B cell (primary cell): ENCODE measurements around the gene SELENOV. TPM values are rescaled to one million over a fixed set of nuclear protein-coding genes. Genes with fewer than 3 reads are reported as not detected.

Experiments used
- ATAC-seq: fragments of 200-7000 bp; cut with Tn5 transposase; one replicate; pipeline ENCODE4 v1.10.0; 2021; ENCODE audit warnings: low read depth, mild to moderate bottlenecking, moderate number of reproducible peaks, moderate library complexity
- CTCF ChIA-PET: fragments of 350-600 bp; sonication (Branson Sonifier 250); formaldehyde crosslinking; loops from one replicate; lab custom pipeline; 2021; ENCODE audit warnings: antibody characterized with exemption, inconsistent platforms; lab: Charles Lee
- POLR2A ChIA-PET: fragments of 350-600 bp; sonication (Branson Sonifier 250); formaldehyde crosslinking; loops from one replicate; lab custom pipeline; 2021; ENCODE audit warnings: antibody characterized with exemption; lab: Charles Lee
- DNase-seq: peaks from one replicate; pipeline ENCODE4 v3.0.0; 2013
- H2AFZ ChIP-seq: 2 replicates; pipeline ENCODE4 v1.6.1; 2012; ENCODE audit warnings: mild to moderate bottlenecking, low read depth, low read length; ENCODE audit not compliant: insufficient read depth, poor library complexity, severe bottlenecking
- H3K27ac ChIP-seq, 2 donors: 1 replicate in 1 of 2; 2 replicates in 1 of 2; pipeline ENCODE4 v1.5.1; 2012 to 2013; ENCODE audit warnings: low read length in 2 of 2, mild to moderate bottlenecking in 2 of 2, moderate library complexity in 1 of 2
- H3K27me3 ChIP-seq, 4 experiments: fragments of 200-600 bp in 1 of 4; sonication (generic) in 1 of 4; replicated peaks in 1 of 4; 1 replicate in 2 of 4; 2 replicates in 2 of 4; pipeline versions ENCODE4 v1.6.1 to v1.7.0; 2013 to 2016; ENCODE audit warnings: low read length in 3 of 4, mild to moderate bottlenecking in 2 of 4, mixed read lengths in 1 of 4, moderate library complexity in 1 of 4; ENCODE audit not compliant: insufficient read depth in 4 of 4, control insufficient read depth in 3 of 4; ENCODE audit errors: control extremely low read depth in 1 of 4
- H3K36me3 ChIP-seq, 2 experiments: replicated peaks in 1 of 2; 1 replicate in 1 of 2; 2 replicates in 1 of 2; pipeline versions ENCODE4 v1.6.1 to v1.7.1; 2013; ENCODE audit warnings: low read length in 1 of 2; ENCODE audit not compliant: insufficient read depth in 2 of 2, control insufficient read depth in 1 of 2; ENCODE audit errors: control extremely low read depth in 1 of 2, extremely low read depth in 1 of 2
- H3K4me1 ChIP-seq, 2 donors: fragments of 200-600 bp in 1 of 2; sonication (generic) in 1 of 2; 1 replicate in 1 of 2; 2 replicates in 1 of 2; pipeline versions ENCODE4 v1.5.1 to v1.6.1; 2013 to 2017; ENCODE audit warnings: low read length in 2 of 2; ENCODE audit not compliant: control insufficient read depth in 2 of 2, insufficient read depth in 2 of 2
- H3K4me2 ChIP-seq: replicated peaks from 2 replicates; pipeline ENCODE3; 2012; ENCODE audit warnings: mild to moderate bottlenecking, low read depth, low read length; ENCODE audit not compliant: poor library complexity, severe bottlenecking
- H3K4me3 ChIP-seq, 5 experiments: fragments of 200-600 bp in 1 of 5; sonication (generic) in 1 of 5; 1 replicate in 3 of 5; 2 replicates in 2 of 5; pipeline versions ENCODE4 v1.5.1 to v1.7.0; 2011 to 2016; ENCODE audit warnings: low read length in 4 of 5, mild to moderate bottlenecking in 4 of 5, low read depth in 2 of 5, control low read depth in 1 of 5, moderate library complexity in 1 of 5; ENCODE audit not compliant: insufficient read depth in 1 of 5; ENCODE audit errors: control extremely low read depth in 1 of 5, extremely low read depth in 1 of 5
- H3K79me2 ChIP-seq: fragments of 200-600 bp; sonication (generic); one replicate; pipeline ENCODE4 v1.6.0; 2016; ENCODE audit warnings: low read length; ENCODE audit not compliant: control insufficient read depth, insufficient read depth
- H3K9ac ChIP-seq: fragments of 200-600 bp; sonication (generic); 2 replicates; pipeline ENCODE4 v1.6.1; 2017; ENCODE audit warnings: mild to moderate bottlenecking, low read length, moderate library complexity
- H3K9me3 ChIP-seq, 3 donors: one replicate each; pipeline versions ENCODE4 v1.6.1 to v1.7.1; 2013; ENCODE audit warnings: low read length in 2 of 3; ENCODE audit not compliant: control insufficient read depth in 2 of 3, insufficient read depth in 1 of 3; ENCODE audit errors: control extremely low read depth in 1 of 3
- H4K20me1 ChIP-seq: 2 replicates; pipeline ENCODE4 v1.6.0; 2012; ENCODE audit warnings: mild to moderate bottlenecking, low read length; ENCODE audit not compliant: insufficient read depth, control insufficient read depth, poor library complexity, severe bottlenecking
- H3K27ac Mint-ChIP-seq: one replicate; pipeline ENCODE4 v1.8.0; 2021; ENCODE audit warnings: mixed read lengths
- H3K27me3 Mint-ChIP-seq: one replicate; pipeline ENCODE4 v1.8.0; 2021; ENCODE audit warnings: mixed read lengths
- H3K4me1 Mint-ChIP-seq: one replicate; pipeline ENCODE4 v1.8.0; 2021; ENCODE audit warnings: mixed read lengths
- H3K4me3 Mint-ChIP-seq: one replicate; pipeline ENCODE4 v1.8.0; 2021; ENCODE audit warnings: mixed read lengths
- H3K9me3 Mint-ChIP-seq: one replicate; pipeline ENCODE4 v1.8.0; 2022; ENCODE audit warnings: mixed read lengths; ENCODE audit not compliant: insufficient read depth
- CTCF ChIP-seq: fragments of 200-600 bp; IDR thresholded peaks from one replicate; pipeline ENCODE4 v1.8.0; 2022; ENCODE audit warnings: antibody characterized with exemption, mild to moderate bottlenecking
- EZH2 ChIP-seq: IDR thresholded peaks from 2 replicates; pipeline ENCODE4 v1.6.1; 2012; ENCODE audit warnings: borderline replicate concordance, low read depth, mild to moderate bottlenecking, moderate library complexity, low read length; ENCODE audit not compliant: insufficient read depth, poor library complexity, severe bottlenecking
- WGBS: methylation state at CpG from one replicate; pipeline ENCODE4 v1.1.5; 2013; ENCODE audit warnings: missing lambda C conversion rate; ENCODE audit not compliant: insufficient coverage; 5-methylcytosine and 5-hydroxymethylcytosine counted together
- intact Hi-C: fragments of 100-400 bp; cut with micrococcal nuclease; formaldehyde crosslinking; loops from one replicate; pipeline ENCODE4 v1.10.0; 2022
- polyA plus RNA-seq: library from polyadenylated mRNA; depleted of rRNA; stranded (reverse); fragments of >200 nt; gene quantifications from 2 replicates; pipeline ENCODE4 v1.2.3, GENCODE V29; 2012
- total RNA-seq, 2 donors: library from RNA; stranded (reverse); fragments of 120-200 nt in 1 of 2; gene quantifications; 1 replicate in 1 of 2; 2 replicates in 1 of 2; pipeline versions ENCODE4 v1.2.3 to v1.2.4, GENCODE V29; 2013 to 2022

The SELENOV gene
- total and polyA plus RNA-seq, 2 donors (not counting 1 experiment from before 2014, with no cell fraction given): not detected

GRCh38 chr19:39497996-39498797 is 16.7 kb upstream of the SELENOV start:
- peak; percentile 37 for ATAC-seq
- Mint-ChIP-seq H3K4me3 (peak overlapping the region; percentile 85), H3K27ac (peak overlapping the region; percentile 33), H3K9me3 (no peaks in the 10 kb centered on the region), H3K27me3 (peaks cover 26% of the 10 kb centered on the region), H3K4me1 (peaks cover 22% of the 10 kb centered on the region)
- H4K20me1 ChIP-seq: no peaks in the 10 kb centered on the region
- intact Hi-C loops: loop anchor here (2.0 kb wide), 2 partner anchors 17 to 35 kb away; partner anchors contain the start of genes EID2B and TIMM50
- H2AFZ ChIP-seq: peak overlapping the region; percentile 72
- no peaks in the 10 kb centered on the region for H3K36me3 ChIP-seq
- no peaks in the 10 kb centered on the region for H3K79me2 ChIP-seq
- peaks cover 27 to 30% of the 10 kb centered on the region in 2 donors for H3K4me1 ChIP-seq
- CTCF ChIA-PET: interaction anchor here (0.5 to 1.7 kb wide), 13 partner anchors 9 to 376 kb away, joined by 3 to 8 read pairs (median 3); partner anchors contain the start of genes EID2 and EID2B
- POLR2A ChIA-PET: interaction anchor here (0.7 to 1.2 kb wide), 2 partner anchors 335 to 659 kb away, joined by 5 to 7 read pairs; no protein-coding TSS in a partner anchor
- TF ChIP-seq EZH2 (no peak), CTCF (peak; percentile 17)
- DNase-seq: peak; percentile 65
- peak overlapping the region; percentile 62 for H3K9ac ChIP-seq
- H3K4me2 ChIP-seq: peak overlapping the region; percentile 96
- WGBS: 2% methylated on average over 33 of the region's 40 CpGs
- H3K4me3 ChIP-seq: peak overlapping the region; percentile 11 to 65 (median 48)
- peaks cover 0 to 46% (median 22%) of the 10 kb centered on the region in 4 experiments for H3K27me3 ChIP-seq
- peaks cover 0 to 9% (median 0%) of the 10 kb centered on the region in 3 donors for H3K9me3 ChIP-seq
- H3K27ac ChIP-seq: no peak overlapping the region
